ENCODE measurements around the gene HSPA6.
A peak's percentile ranks its signal among the peaks of the same experiment; 100 is the strongest.
"Not testable (repeated sequence)": the region's sequence is repeated elsewhere in the genome, so short reads cannot be mapped to it uniquely, and the experiment has no call there.

Gene HSPA6

GRCh38 chr1:161537068-161537669 lies 12.8 kb downstream of the HSPA6 start:
- DNase-seq = not testable (repeated sequence)

DNA sequence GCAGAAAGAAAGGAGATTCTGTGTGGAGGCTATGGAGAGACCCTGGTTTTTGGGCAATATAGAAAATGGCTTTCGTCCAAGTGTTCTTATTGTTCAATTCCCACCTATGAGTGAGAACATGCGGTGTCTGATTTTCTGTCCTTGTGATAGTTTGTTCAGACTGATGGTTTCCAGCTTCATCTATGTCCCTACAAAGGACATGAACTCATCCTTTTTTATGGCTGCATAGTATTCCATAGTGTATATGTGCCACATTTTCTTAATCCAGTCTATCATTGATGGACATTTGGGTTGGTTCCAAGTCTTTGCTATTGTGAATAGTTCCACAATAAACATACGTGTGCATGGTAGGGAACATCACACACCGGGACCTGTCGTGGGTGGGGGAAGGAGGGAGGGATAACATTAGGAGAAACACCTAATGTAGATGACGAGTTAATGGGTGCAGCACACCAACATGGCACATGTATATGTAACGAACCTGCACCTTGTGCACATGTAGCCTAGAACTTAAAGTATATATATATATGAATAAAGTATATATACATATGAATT lies 14.7 kb downstream of the HSPA6 start:
- not testable (repeated sequence) for DNase-seq

GRCh38 chr1:161539731-161540569 lies 15.6 kb downstream of the HSPA6 start:
- DNase-seq = peak; percentile 87

DNA sequence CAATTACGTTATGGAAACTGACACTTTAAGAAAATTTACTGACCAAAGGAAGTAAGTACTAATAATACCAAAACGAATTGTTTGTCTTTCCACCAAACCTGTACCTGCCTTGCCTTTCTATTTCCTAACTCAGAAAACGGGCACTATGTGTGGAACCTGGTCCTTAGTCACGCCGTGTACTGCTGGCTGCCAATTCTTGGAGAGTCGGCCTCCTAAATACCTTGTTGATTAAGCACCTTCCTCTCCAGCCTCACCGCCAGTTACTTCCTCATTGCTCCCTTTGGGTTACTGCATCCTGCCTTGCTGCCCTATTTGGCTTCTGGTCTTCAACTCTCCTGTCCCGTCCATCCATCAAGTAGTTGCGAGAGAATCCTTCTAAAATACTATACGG lies 16.2 kb downstream of the HSPA6 start:
- DNase-seq = not testable (repeated sequence)

DNA sequence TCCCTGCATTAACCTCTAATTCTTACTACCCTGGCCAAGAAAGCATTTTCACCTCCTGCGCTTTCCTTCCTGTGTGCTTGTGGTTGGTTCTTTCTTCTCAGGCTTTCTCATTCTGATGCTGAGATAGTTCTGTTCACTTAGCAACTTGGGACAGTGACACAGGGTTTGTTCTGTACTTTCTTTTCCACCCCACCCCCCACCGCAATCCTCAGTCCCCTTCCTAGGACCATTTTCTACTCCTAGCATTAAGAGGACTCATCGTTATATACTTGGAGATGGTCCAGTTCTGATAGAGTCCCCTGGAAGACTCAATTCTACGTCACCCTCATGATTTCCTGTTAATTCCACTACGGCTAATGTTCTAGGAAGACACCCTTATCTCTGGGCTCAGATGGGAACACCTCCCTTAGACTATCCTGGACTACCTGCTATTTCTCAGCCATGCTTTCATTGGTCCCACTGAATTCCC lies 17.8 kb downstream of the HSPA6 start:
- peak; percentile 18 for DNase-seq

- not testable (repeated sequence) for DNase-seq
Measured at GRCh38 chr1:161543125-161543524, 18.8 kb downstream of the HSPA6 start.

GRCh38 chr1:161545005-161545731 lies 20.8 kb downstream of the HSPA6 start:
- not testable (repeated sequence) for DNase-seq

DNA sequence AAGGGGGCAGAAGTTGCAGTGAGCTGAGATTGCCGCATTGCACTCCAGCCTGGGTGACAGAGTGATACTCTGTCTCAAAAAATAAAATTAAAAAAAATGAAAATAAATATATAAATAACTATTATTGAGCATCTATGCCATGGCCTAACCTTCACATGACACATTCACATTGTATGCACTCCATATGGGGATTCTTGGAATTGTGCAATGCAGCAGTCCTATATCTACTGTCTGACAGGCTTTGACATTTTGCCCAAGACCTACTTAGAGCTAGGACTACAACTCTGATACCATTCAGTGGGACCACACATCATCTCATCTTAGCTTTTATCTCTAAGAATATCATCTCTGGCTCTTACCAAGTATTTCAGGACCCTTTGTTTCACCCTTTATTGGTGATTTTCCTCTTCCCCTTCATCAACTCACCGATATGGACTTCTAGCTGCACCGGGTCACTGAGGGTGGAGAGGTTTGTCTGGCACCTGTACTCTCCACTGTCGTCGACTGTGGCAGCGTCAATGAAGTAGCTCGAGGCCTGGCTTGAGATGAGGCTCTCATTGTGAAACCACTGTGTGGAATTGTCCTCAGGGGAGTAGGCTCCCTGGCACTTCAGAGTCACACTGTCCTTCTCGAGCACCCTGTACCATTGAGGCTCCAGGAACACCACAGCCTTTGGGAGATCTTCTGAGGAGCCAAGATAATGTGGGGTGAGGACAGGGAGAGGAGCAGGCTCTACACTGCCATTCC lies 23.8 kb downstream of the HSPA6 start:
- DNase-seq = not testable (repeated sequence)

DNA sequence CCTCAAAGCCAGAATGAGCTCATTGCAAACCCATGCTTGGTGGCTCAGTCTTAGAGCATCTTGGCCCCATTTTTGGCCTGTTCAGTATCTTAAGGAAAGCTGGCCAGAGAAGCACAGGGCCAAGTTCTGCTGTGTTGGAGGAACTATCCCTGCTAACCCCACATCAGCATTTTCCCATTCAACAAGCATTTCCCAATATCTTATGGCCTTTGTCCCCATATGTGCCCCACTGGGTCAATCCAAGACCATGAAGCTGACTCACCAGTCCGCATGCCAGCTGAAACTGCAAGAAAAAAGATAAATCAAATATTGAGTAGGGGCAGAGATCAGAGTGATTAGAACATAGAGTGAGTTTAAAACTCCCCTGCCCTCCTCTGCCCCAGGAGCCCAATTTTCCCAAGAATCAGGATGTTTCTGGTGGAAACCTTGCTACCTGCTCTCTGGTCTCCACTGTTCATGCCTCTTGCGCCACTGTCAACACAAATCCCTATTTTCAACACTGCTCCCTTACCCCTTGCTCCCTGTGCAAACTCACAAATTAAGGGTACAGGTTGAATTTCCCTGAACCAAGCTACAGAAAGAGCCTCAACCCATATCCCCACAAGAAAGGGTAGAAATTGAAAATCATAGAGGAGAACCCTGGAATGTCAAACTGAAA lies 24.5 kb downstream of the HSPA6 start:
- not testable (repeated sequence) for DNase-seq

DNA sequence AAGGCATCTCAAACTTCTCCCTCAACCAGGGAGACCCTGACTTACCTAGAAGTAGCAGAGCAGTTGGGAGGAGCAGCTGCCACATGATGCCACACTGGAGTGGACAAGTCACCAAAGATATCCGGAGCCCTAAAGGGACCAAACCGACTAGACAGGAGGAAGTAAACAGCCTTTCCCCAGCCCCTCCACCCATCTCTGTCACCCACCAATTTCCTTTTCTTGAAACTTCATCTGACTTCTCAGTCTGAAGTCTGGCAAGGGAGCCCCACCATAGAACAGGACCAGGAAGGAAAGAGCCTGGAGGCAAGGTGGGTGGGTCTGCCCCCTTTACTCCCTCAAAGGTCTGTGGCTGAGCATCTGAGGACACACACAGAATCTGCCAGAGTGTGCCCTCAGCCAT lies 25.3 kb downstream of the HSPA6 start, which contains the start of gene FCGR3A:
FCGR3A (minus strand) TSS at position 167 of the 400 bp plus-strand sequence; CDS start at position 85, 82 bp downstream.
- DNase-seq = no peak

DNA sequence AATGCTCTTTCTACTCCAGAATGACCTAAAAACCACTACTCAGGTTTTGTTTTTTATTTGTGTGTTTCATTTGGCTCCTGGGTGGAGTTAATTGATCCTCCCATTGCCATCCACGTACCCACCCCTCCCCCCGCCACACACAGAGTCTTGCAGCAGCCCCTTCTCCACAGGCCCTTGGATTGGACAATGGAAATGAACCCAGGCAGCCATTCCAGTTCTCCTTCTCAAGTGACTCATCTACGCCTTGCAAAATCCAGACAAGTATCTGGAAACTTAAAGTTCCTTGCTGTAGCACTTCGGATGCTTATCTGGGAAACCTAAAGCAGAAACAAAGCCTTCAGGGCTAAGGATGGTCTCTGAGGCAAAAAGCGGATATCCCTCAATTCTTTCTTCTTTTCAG lies 26.6 kb downstream of the HSPA6 start:
- DNase-seq = not testable (repeated sequence)

GRCh38 chr1:161553631-161554030 lies 29.3 kb downstream of the HSPA6 start:
- not testable (repeated sequence) for DNase-seq

- DNase-seq = not testable (repeated sequence)
Measured at GRCh38 chr1:161554340-161554739, 30.0 kb downstream of the HSPA6 start.

- not testable (repeated sequence) for DNase-seq
Measured at GRCh38 chr1:161554815-161555417, 30.6 kb downstream of the HSPA6 start.

DNA sequence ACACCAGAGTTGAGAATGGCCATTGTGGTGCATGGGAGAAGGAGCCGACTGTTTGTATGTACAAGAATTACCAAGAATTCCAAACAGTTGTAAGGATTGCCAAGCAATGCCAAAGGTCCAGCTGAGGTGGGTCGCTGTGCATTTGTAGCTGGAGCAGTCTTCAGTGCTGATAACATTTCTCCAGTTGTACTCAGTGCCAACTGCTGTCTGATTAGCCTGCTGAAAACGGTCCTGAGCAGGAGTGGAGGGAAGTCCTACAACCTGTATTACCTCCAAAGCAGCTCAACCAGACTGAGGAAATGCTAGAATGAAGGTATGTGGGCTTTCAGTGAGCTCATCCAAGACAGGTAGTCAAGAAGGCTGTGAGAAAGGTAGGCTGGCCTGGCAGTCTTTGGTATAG lies 31.8 kb downstream of the HSPA6 start:
- DNase-seq = not testable (repeated sequence)

DNA sequence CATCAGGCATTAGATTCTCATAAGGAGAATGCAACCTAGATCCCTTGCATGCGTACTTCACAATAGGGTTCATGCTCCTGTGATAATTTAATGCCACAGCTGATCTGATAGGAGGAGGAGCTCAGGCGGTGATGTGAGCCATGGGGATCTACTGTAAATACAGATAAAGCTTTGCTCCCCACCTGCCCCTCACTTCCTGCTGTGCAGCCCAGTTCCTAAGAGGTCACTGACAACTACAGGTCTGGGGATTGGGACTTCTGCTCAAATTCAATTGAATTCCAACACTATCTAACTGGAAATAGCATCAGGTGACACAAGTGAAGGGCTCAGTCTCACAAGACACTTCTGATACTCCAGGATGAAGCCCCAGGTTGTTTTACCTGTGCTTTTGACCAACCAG lies 32.6 kb downstream of the HSPA6 start:
- DNase-seq = not testable (repeated sequence)

GRCh38 chr1:161557506-161558450 lies 33.4 kb downstream of the HSPA6 start:
- not testable (repeated sequence) for DNase-seq

GRCh38 chr1:161560960-161561715 lies 36.8 kb downstream of the HSPA6 start:
- DNase-seq = not testable (repeated sequence)

DNA sequence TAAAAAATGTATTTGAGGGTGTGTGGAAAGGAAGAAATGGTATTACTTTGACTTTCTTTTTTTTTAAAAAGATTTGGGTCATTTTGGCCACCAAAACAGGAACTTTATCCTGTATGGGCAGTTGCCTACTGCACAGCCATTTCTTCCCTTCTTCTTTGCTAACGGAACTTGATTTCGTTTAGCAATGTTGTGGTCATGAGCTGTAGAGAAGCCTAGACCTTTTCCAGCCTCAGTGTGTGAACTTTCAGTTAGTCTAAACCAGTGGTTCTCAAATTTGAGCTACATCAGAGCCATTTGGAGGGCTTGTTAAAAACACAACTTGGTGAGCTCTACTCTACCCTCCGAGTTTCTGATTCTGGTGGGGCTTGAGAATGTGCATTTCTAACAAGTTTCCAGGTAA lies 38.1 kb downstream of the HSPA6 start:
- DNase-seq = not testable (repeated sequence)

All from activated CD4-positive, alpha-beta T cell treated with anti-CD3 and anti-CD28 coated beads, Interleukin-2, amount 50 U/mL, for 1 hour (primary cell).